ENCODE measurements around the gene SLC9A8. TPM values are rescaled to one million over a fixed set of nuclear protein-coding genes. Genes with fewer than 3 reads are reported as not detected.

The SLC9A8 gene
- total RNA-seq, 1 experiment from 2014 or later, result 7.5 TPM

DNA sequence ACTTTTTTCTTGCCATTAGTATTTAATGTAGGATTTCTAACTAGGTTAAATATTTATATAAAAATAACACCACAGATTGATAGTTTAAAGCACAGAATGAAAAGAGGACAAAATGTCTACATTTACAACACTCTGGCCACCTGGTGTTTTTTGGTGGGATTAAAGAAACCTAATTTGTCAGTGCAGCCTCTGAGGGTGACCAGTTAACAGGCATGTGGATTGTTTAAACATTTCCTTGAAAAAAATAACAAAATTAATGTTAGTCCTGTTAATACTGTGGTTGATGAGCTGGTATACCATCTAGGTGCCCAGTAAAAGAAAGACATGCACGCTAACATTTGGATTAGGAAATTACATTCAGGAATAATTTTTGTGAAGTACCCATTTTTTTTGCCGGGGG lies 8.8 kb downstream of the SLC9A8 start:
- Histone ChIP-seq H4K20me1 (ENCODE audit: control insufficient read depth, insufficient read depth, insufficient read length) (no peaks in the 10 kb centered on the region), H2AK5ac (ENCODE audit: insufficient read length, low read length) (no peak overlapping the region), H3K79me2 (ENCODE audit: insufficient read depth, low read length) (no peaks in the 10 kb centered on the region), H4K8ac (replicated peaks; ENCODE audit: insufficient read length, low read depth, low read length) (no peak overlapping the region), H3K79me1 (ENCODE audit: insufficient read depth, low read depth, low read length, poor library complexity, severe bottlenecking) (no peaks in the 10 kb centered on the region), H2BK5ac (ENCODE audit: insufficient read length, low read length) (no peak overlapping the region), H2AFZ (ENCODE audit: low read length) (no peak overlapping the region), H3K9me3 (ENCODE audit: control insufficient read depth, low read depth, low read length) (no peaks in the 10 kb centered on the region), H3K14ac (ENCODE audit: insufficient read depth, low read length) (no peak overlapping the region), H3K56ac (ENCODE audit: insufficient read length, low read depth, low read length) (no peak overlapping the region), H2BK12ac (ENCODE audit: insufficient read length, low read depth, low read length) (no peak overlapping the region), H4K91ac (ENCODE audit: insufficient read length, low read depth, low read length) (no peak overlapping the region), H3K18ac (ENCODE audit: insufficient read length, low read depth, low read length) (no peak overlapping the region), H3K4me2 (ENCODE audit: insufficient read depth, insufficient read length, low read length) (no peak overlapping the region), H2BK15ac (ENCODE audit: low read depth, low read length) (no peak overlapping the region), H3T11ph (ENCODE audit: low read length) (no peak overlapping the region), H3K23ac (ENCODE audit: insufficient read length, low read depth, low read length) (no peak overlapping the region), H4K5ac (ENCODE audit: insufficient read length, low read depth, low read length) (no peak overlapping the region), H3K27ac (ENCODE audit: insufficient read length, low read depth, low read length) (no peak overlapping the region), H2BK20ac (ENCODE audit: low read depth, low read length, poor library complexity, severe bottlenecking) (no peak overlapping the region), H3K27me3 (ENCODE audit: insufficient read depth, low read length) (no peaks in the 10 kb centered on the region), H3K23me2 (ENCODE audit: insufficient read length, low read depth, low read length, poor library complexity, severe bottlenecking) (no peaks in the 10 kb centered on the region), H3K9ac (ENCODE audit: extremely low read depth, insufficient read length, low read length) (no peak overlapping the region), H3K4ac (ENCODE audit: low read depth, low read length) (no peak overlapping the region), H3K4me1 (ENCODE audit: insufficient read depth, low read length) (no peaks in the 10 kb centered on the region), H2BK120ac (ENCODE audit: low read depth, low read length, poor library complexity, severe bottlenecking) (no peak overlapping the region)
- no peak for DNase-seq
- H3K27ac Mint-ChIP-seq, result no peak overlapping the region
- no peaks in the 10 kb centered on the region for H3K27me3 Mint-ChIP-seq (ENCODE audit: low read depth)
- peaks cover 12 to 47% (median 21%) of the 10 kb centered on the region in 3 experiments for H3K36me3 Mint-ChIP-seq (ENCODE audit: insufficient read depth in 1 of 3, low read depth in 3 of 3)
- TF ChIP-seq, protein P1, sequence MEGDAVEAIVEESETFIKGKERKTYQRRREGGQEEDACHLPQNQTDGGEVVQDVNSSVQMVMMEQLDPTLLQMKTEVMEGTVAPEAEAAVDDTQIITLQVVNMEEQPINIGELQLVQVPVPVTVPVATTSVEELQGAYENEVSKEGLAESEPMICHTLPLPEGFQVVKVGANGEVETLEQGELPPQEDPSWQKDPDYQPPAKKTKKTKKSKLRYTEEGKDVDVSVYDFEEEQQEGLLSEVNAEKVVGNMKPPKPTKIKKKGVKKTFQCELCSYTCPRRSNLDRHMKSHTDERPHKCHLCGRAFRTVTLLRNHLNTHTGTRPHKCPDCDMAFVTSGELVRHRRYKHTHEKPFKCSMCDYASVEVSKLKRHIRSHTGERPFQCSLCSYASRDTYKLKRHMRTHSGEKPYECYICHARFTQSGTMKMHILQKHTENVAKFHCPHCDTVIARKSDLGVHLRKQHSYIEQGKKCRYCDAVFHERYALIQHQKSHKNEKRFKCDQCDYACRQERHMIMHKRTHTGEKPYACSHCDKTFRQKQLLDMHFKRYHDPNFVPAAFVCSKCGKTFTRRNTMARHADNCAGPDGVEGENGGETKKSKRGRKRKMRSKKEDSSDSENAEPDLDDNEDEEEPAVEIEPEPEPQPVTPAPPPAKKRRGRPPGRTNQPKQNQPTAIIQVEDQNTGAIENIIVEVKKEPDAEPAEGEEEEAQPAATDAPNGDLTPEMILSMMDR (conservative IDR thresholded peaks at IDR 0.05), result no peak
- no peak overlapping the region for H3K4me3 Mint-ChIP-seq
- H3K9me3 Mint-ChIP-seq, result peaks cover 3 to 7% of the 10 kb centered on the region in 2 experiments; a peak in 1 of 5 replicates
- H3K4me1 Mint-ChIP-seq, result no peaks in the 10 kb centered on the region
- WGBS (ENCODE audit: extremely low coverage, insufficient read length, low lambda C conversion rate), result no CpG with 5 or more reads among the region's 2 CpGs

Data from H9 (cell line).